Measurements from ENCODE around the gene GNG5. TPM values are rescaled to one million over a fixed set of nuclear protein-coding genes. Genes with fewer than 3 reads are reported as not detected.
"Not testable (repeated sequence)": the region's sequence is repeated elsewhere in the genome, so short reads cannot be mapped to it uniquely, and the experiment has no call there.

Gene GNG5
- total and polyA plus RNA-seq, 7 donors: 38.4 to 221 (median 106) TPM

- TF ChIP-seq CTCF (IDR thresholded peaks at IDR 0.05) (no peak), EP300 (IDR thresholded peaks at IDR 0.05) (no peak)
- H3K4me3 ChIP-seq: no peak overlapping the region
- 78 to 80% methylated on average over 1 of the region's 1 CpG for WGBS, 2 donors
- H3K27me3 ChIP-seq: no peaks in the 10 kb centered on the region
- DNase-seq: no peak
- H3K4me1 ChIP-seq: no peaks in the 10 kb centered on the region
- no peaks in the 10 kb centered on the region for H3K9me3 ChIP-seq
- intact Hi-C loops (cut with DNase I): no loop called here
- H3K27ac ChIP-seq: no peak overlapping the region
- no peaks in the 10 kb centered on the region for H3K36me3 ChIP-seq
Observed at GRCh38 chr1:84462118-84462517, 44.3 kb downstream of the GNG5 start.

- Histone ChIP-seq H3K9me3 (no peaks in the 10 kb centered on the region), H3K36me3 (no peaks in the 10 kb centered on the region), H3K27ac (no peak overlapping the region), H3K27me3 (no peaks in the 10 kb centered on the region), H3K4me1 (no peaks in the 10 kb centered on the region), H3K4me3 (no peak overlapping the region)
- WGBS, 2 donors: 66% methylated on average over 3 of the region's 3 CpGs
- TF ChIP-seq EP300 (IDR thresholded peaks at IDR 0.05): no peak
- TF ChIP-seq POLR2A (IDR thresholded peaks at IDR 0.05): no peak
- TF ChIP-seq CTCF (IDR thresholded peaks at IDR 0.05): no peak
- intact Hi-C loops (cut with DNase I): no loop called here
- DNase-seq: no peak
Observed at GRCh38 chr1:84452436-84452835, 53.9 kb downstream of the GNG5 start.

- intact Hi-C loops (cut with DNase I): no loop called here
- no peaks in the 10 kb centered on the region for H3K27me3 ChIP-seq
- no peaks in the 10 kb centered on the region for H3K36me3 ChIP-seq
- TF ChIP-seq POLR2A (IDR thresholded peaks at IDR 0.05) (no peak), CTCF (IDR thresholded peaks at IDR 0.05) (no peak), POLR2AphosphoS5 (IDR thresholded peaks at IDR 0.05) (no peak), EP300 (IDR thresholded peaks at IDR 0.05) (no peak)
- no peaks in the 10 kb centered on the region for H3K4me1 ChIP-seq
- H3K4me3 ChIP-seq: no peak overlapping the region
- H3K27ac ChIP-seq: no peak overlapping the region
- DNase-seq: no peak
- WGBS, 2 donors: 81 to 91% methylated on average over 2 of the region's 2 CpGs
- no peaks in the 10 kb centered on the region for H3K9me3 ChIP-seq
Observed at GRCh38 chr1:84450910-84451309, 55.5 kb downstream of the GNG5 start.

- H3K9me3 ChIP-seq; DNase-seq; H3K27ac ChIP-seq; H3K27me3 ChIP-seq; intact Hi-C loops (cut with DNase I); H3K36me3 ChIP-seq; H3K4me1 ChIP-seq; H3K4me3 ChIP-seq: not testable (repeated sequence)
- 93 to 98% methylated on average over 3 of the region's 3 CpGs for WGBS, 2 donors
Observed at GRCh38 chr1:84448704-84449103, 57.7 kb downstream of the GNG5 start.

Other genes starting within 250 kb of the GNG5 start
- 1 to 10 TPM in 3 of 4 donors, under 1 TPM in 1; 0.41 to 3.0 (median 2.1) TPM for gene SAMD13, start 204.9 kb downstream of the GNG5 start, total RNA-seq
- gene SAMD13, start 204.9 kb downstream of the GNG5 start, polyA plus RNA-seq: 10 to 100 TPM in 2 of 3 donors, 1 to 10 TPM in 1; 8.8 to 31.8 (median 21.3) TPM
- gene DNASE2B, start 108.1 kb downstream of the GNG5 start, total RNA-seq: under 1 TPM in 1 of 4 donors, not detected in 3; 0.99 TPM
- under 1 TPM in 1 of 3 donors, not detected in 2; 0.38 TPM for gene DNASE2B, start 108.1 kb downstream of the GNG5 start, polyA plus RNA-seq
- gene RPF1, start 27.3 kb downstream of the GNG5 start, total RNA-seq: 10 to 100 TPM; 30.7 to 66.5 (median 41.8) TPM
- gene RPF1, start 27.3 kb downstream of the GNG5 start, polyA plus RNA-seq: 10 to 100 TPM; 38.4 to 48.1 (median 42.1) TPM
- under 1 TPM; 0.36 to 0.83 (median 0.62) TPM for gene SPATA1, start 195 bp downstream of the GNG5 start, total RNA-seq
- under 1 TPM in 1 of 3 donors, not detected in 2; 0.44 TPM for gene SPATA1, start 195 bp downstream of the GNG5 start, polyA plus RNA-seq
- gene CTBS, start 67.9 kb upstream of the GNG5 start, total RNA-seq: 10 to 100 TPM in 3 of 4 donors, 1 to 10 TPM in 1; 9.7 to 20.1 (median 14.2) TPM
- 10 to 100 TPM in 1 of 3 donors, 1 to 10 TPM in 2; 8.3 to 12.6 (median 9.9) TPM for gene CTBS, start 67.9 kb upstream of the GNG5 start, polyA plus RNA-seq
- 10 to 100 TPM; 24.7 to 57.6 (median 30.0) TPM for gene SSX2IP, start 183.9 kb upstream of the GNG5 start, total RNA-seq
- gene SSX2IP, start 183.9 kb upstream of the GNG5 start, polyA plus RNA-seq: 1 to 10 TPM; 2.4 to 6.7 (median 5.5) TPM